Measurements from ENCODE around the gene ZDHHC4. TPM values are rescaled to one million over a fixed set of nuclear protein-coding genes. Genes with fewer than 3 reads are reported as not detected.
"Not testable (repeated sequence)": the region's sequence is repeated elsewhere in the genome, so short reads cannot be mapped to it uniquely, and the experiment has no call there.

The ZDHHC4 gene
- total and polyA plus RNA-seq, 8 donors: 4.1 to 78.4 (median 43.9) TPM

DNA sequence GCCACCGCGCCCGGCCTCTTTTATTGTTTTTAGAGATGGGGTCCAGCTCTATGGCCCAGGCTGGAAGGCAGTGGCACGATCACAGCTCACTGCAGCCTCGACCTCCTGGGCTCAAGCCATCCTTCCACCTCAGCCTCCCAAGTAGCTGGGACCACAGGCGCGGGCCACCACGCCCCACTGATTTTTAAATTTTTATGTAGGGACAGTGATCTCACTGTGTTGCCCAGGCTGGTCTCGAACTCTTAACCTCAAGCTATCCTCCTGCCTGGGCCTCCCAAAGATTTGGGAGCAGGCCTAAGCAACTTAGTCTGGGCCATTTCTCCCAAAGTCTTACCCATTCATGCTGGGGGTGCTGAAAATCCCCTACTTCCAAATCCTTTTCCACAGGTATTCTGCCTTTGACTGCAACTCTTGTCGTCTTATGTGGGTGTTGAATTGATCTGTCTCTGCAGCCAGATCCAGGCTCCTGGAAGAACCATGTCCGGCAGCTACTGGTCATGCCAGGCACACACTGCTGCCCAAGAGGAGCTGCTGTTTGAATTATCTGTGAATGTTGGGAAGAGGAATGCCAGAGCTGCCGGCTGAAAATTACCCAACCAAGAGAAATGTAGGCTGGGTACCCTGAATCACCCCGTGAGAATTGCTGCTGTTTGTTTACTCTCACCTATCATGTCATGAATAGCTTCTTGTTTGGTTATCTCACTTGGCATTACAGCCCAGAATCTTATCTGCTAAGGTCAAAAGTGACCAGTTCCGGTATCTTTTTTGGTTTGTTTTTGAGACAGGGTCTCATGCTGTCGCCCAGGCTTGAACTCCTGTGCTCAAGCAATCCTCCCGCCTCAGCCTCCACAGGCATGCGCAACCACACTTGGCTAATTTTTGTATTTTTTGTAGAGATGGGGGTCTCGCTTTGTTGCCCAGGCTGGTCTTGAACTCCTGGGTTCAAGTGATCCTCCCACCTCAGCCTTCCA is 1.1 kb downstream of the ZDHHC4 start:
- WGBS, 5 donors: 81 to 85% (median 83%) methylated on average over 18 of the region's 18 CpGs
- peak overlapping the region in 4 of 5 donors; percentile 91 to 97 (median 95) for H3K27ac ChIP-seq
- intact Hi-C loops (cut with DNase I; ENCODE audit: low total_unique reads): no loop called here
- peaks cover 0 to 16% (median 12%) of the 10 kb centered on the region in 4 donors for H3K4me1 ChIP-seq
- TF ChIP-seq POLR2A (IDR thresholded peaks at IDR 0.05): no peak
- TF ChIP-seq EP300 (IDR thresholded peaks at IDR 0.05): no peak
- no peak for TF ChIP-seq POLR2AphosphoS5 (IDR thresholded peaks at IDR 0.05)
- TF ChIP-seq, protein P1, sequence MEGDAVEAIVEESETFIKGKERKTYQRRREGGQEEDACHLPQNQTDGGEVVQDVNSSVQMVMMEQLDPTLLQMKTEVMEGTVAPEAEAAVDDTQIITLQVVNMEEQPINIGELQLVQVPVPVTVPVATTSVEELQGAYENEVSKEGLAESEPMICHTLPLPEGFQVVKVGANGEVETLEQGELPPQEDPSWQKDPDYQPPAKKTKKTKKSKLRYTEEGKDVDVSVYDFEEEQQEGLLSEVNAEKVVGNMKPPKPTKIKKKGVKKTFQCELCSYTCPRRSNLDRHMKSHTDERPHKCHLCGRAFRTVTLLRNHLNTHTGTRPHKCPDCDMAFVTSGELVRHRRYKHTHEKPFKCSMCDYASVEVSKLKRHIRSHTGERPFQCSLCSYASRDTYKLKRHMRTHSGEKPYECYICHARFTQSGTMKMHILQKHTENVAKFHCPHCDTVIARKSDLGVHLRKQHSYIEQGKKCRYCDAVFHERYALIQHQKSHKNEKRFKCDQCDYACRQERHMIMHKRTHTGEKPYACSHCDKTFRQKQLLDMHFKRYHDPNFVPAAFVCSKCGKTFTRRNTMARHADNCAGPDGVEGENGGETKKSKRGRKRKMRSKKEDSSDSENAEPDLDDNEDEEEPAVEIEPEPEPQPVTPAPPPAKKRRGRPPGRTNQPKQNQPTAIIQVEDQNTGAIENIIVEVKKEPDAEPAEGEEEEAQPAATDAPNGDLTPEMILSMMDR (IDR thresholded peaks at IDR 0.05): no peak
- no peaks in the 10 kb centered on the region for H3K27me3 ChIP-seq
- H3K4me3 ChIP-seq: peak overlapping the region; percentile 55 to 87 (median 60)
- no peaks in the 10 kb centered on the region for H3K9me3 ChIP-seq
- no peak for DNase-seq
- peaks cover 27 to 45% (median 42%) of the 10 kb centered on the region in 4 donors for H3K36me3 ChIP-seq

DNA sequence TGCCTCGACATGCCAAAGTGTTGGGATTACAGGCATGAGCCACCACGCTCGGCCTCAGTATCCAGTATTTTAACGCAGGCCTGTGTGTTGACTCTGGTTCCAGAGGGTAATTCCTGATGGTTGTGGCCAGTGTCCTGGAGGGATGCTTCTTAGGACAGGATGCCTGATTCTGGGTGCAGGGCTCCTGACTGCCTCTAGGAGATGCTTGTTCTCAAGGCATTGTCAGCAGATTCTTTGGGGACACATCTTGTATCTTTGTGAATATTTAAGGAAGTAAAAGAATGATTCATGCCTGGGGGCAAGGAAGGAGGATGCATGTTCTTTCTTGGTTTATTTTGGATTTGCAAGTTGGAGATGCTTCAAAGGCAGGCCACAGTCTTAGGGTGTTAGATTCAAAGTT is 2.2 kb downstream of the ZDHHC4 start:
- Histone ChIP-seq H3K9me3 (no peaks in the 10 kb centered on the region), H3K4me3 (no peak overlapping the region), H3K36me3 (peaks cover 33 to 55% (median 52%) of the 10 kb centered on the region in 4 donors), H3K4me1 (peaks cover 0 to 16% (median 12%) of the 10 kb centered on the region in 4 donors), H3K27ac (no peak overlapping the region), H3K27me3 (no peaks in the 10 kb centered on the region)
- WGBS, 5 donors: 91 to 100% (median 96%) methylated on average over 4 of the region's 4 CpGs
- intact Hi-C loops (cut with DNase I; ENCODE audit: low total_unique reads): no loop called here
- no peak for DNase-seq
- TF ChIP-seq POLR2A (IDR thresholded peaks at IDR 0.05): no peak
- no peak for TF ChIP-seq EP300 (IDR thresholded peaks at IDR 0.05)
- TF ChIP-seq POLR2AphosphoS5 (IDR thresholded peaks at IDR 0.05): no peak
- TF ChIP-seq, protein P1 (IDR thresholded peaks at IDR 0.05): no peak

DNA sequence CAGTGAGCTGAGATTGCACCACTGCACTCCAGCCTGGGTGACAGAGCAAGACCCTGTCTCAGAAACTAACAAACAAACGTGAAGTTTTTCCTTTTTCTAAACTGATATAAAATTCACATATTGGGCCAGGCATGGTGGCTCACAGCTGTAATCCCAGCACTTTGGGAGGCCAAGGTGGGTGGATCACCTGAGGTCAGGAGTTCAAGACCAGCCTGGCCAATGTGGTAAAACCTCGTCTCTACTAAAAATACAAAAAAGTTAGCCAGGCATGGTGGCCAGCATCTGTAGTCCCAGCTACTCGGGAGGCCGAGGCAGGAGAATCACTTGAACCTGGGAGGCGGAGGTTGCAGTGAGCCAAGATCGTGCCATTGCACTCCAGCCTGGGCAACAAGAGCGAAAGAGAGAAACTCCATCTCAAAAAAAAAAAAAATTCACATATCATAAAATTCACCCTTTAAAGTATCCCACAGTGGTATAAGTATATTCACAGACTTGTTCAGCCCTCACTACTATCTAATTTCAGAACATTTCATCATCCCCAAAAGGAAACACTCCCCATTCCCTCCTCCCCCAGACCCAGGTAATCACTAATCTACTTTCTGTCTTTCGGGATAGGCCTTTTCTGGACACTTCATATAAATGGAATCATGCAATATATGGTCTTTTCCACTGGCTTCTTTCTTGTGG is 8.6 kb downstream of the ZDHHC4 start:
- H3K27ac ChIP-seq; H3K4me3 ChIP-seq; H3K27me3 ChIP-seq; H3K9me3 ChIP-seq; DNase-seq; intact Hi-C loops (cut with DNase I; ENCODE audit: low total_unique reads): not testable (repeated sequence)
- 90 to 96% (median 93%) methylated on average over 8 of the region's 8 CpGs for WGBS, 5 donors
- H3K36me3 ChIP-seq: peaks cover 41 to 82% (median 78%) of the 10 kb centered on the region in 4 donors
- peaks cover 9 to 12% (median 11%) of the 10 kb centered on the region in 4 donors for H3K4me1 ChIP-seq

DNA sequence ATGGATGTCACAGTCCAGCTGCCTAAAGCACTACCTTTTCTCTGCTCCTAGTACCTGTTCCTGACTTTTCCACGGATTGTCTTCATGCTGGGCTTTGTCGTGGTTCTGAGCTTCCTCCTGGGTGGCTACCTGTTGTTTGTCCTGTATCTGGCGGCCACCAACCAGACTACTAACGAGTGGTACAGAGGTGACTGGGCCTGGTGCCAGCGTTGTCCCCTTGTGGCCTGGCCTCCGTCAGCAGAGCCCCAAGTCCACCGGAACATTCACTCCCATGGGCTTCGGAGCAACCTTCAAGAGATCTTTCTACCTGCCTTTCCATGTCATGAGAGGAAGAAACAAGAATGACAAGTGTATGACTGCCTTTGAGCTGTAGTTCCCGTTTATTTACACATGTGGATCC is 11.3 kb downstream of the ZDHHC4 start:
- Histone ChIP-seq H3K4me3 (no peak overlapping the region), H3K36me3 (peaks cover 16 to 76% (median 74%) of the 10 kb centered on the region in 4 donors), H3K9me3 (no peaks in the 10 kb centered on the region), H3K4me1 (peaks cover 17 to 23% (median 21%) of the 10 kb centered on the region in 4 donors), H3K27me3 (no peaks in the 10 kb centered on the region), H3K27ac (no peak overlapping the region)
- DNase-seq: no peak
- WGBS, 5 donors: 65 to 78% (median 72%) methylated on average over 9 of the region's 9 CpGs
- intact Hi-C loops (cut with DNase I; ENCODE audit: low total_unique reads): no loop called here
- no peak for TF ChIP-seq POLR2A (IDR thresholded peaks at IDR 0.05)
- no peak for TF ChIP-seq POLR2AphosphoS5 (IDR thresholded peaks at IDR 0.05)

DNA sequence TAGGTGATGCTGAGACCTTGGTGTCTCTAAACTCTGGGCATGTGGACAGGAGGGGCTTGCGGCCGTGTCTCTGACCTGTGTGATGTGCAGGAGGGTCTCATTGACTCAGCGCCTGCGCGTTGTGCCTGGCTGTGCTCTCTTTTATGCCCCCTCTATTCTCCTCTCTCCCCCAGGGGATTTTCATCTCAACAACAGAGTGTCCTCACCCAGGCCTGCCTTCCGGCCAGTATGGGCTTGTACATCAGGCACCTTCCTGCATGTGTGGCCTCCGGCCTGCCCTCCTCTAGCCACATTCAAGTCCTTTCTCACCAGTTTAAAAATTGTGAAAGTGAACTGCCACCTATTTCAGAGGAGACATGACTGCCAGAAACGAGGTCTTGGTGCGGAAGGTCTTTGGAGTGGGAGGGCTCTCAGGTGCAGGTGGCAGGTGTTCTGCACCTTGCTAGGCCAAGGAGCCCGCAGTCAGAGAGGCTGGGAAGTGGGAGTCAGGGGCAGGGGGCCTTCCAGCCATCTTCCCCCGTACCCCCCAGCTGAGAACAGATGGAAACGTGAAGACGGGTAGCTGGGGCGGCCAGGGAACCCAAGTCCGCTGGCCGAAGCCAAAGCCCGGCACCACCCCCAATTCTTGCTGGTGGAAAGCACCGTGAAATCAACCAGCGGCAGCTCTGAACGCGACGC is 12.0 kb downstream of the ZDHHC4 start:
- Histone ChIP-seq H3K9me3 (no peaks in the 10 kb centered on the region), H3K27me3 (no peaks in the 10 kb centered on the region), H3K4me1 (peaks cover 17 to 23% (median 21%) of the 10 kb centered on the region in 4 donors), H3K4me3 (peak overlapping the region; percentile 84 to 92 (median 87)), H3K36me3 (peaks cover 20 to 76% (median 75%) of the 10 kb centered on the region in 4 donors), H3K27ac (peak overlapping the region; percentile 37 to 96 (median 81))
- DNase-seq: no peak
- WGBS, 5 donors: 41 to 62% (median 50%) methylated on average over 15 to 22 of the region's 22 CpGs
- no peak for TF ChIP-seq POLR2AphosphoS5 (IDR thresholded peaks at IDR 0.05)
- TF ChIP-seq, protein P1 (IDR thresholded peaks at IDR 0.05): peak in 1 of 7 experiments; percentile 5
- intact Hi-C loops (cut with DNase I; ENCODE audit: low total_unique reads): no loop called here
